ENCODE results near the gene LARGE1. TPM values are rescaled to one million over a fixed set of nuclear protein-coding genes. Genes with fewer than 3 reads are reported as not detected.
A peak's percentile ranks its signal among the peaks of the same experiment; 100 is the strongest.

Gene LARGE1
- total RNA-seq, 4 donors from 2014 or later, result 24.9 to 51.0 (median 32.7) TPM

DNA sequence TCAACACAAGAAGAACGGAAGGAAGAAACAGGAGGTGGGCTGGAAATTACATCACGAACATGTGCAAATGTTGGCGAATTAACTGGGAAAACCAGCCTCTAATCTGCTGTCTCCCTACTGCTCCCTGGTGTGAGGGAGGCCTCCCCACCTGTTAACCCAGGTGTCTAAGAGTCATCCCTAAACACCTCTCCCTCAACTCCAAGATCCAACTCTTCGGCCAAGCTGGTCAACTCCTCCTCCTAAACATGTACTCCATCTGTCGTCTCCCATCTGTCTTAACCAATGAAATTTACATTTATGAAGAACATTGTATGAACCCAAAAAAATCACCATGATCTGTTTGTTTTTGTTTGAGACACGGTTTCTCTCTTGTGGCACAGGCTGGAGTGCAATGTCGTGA lies 154.2 kb downstream of the LARGE1 start:
- WGBS, 2 donors, result 86 to 87% methylated on average over 7 of the region's 7 CpGs
- Histone ChIP-seq H3K4me1 (no peaks in the 10 kb centered on the region), H3K4me3 (no peak overlapping the region), H3K27ac (no peak overlapping the region), H3K36me3 (peaks cover 0 to under 1% (median 0%) of the 10 kb centered on the region in 3 donors), H3K27me3 (no peaks in the 10 kb centered on the region), H3K9me3 (no peaks in the 10 kb centered on the region)
- TF ChIP-seq POLR2A (IDR thresholded peaks at IDR 0.05) (no peak), EP300 (IDR thresholded peaks at IDR 0.05) (no peak)
- TF ChIP-seq, protein P1, sequence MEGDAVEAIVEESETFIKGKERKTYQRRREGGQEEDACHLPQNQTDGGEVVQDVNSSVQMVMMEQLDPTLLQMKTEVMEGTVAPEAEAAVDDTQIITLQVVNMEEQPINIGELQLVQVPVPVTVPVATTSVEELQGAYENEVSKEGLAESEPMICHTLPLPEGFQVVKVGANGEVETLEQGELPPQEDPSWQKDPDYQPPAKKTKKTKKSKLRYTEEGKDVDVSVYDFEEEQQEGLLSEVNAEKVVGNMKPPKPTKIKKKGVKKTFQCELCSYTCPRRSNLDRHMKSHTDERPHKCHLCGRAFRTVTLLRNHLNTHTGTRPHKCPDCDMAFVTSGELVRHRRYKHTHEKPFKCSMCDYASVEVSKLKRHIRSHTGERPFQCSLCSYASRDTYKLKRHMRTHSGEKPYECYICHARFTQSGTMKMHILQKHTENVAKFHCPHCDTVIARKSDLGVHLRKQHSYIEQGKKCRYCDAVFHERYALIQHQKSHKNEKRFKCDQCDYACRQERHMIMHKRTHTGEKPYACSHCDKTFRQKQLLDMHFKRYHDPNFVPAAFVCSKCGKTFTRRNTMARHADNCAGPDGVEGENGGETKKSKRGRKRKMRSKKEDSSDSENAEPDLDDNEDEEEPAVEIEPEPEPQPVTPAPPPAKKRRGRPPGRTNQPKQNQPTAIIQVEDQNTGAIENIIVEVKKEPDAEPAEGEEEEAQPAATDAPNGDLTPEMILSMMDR (IDR thresholded peaks at IDR 0.05), result no peak
- DNase-seq (ENCODE audit: low spot score in 2 of 2), result no peak

DNA sequence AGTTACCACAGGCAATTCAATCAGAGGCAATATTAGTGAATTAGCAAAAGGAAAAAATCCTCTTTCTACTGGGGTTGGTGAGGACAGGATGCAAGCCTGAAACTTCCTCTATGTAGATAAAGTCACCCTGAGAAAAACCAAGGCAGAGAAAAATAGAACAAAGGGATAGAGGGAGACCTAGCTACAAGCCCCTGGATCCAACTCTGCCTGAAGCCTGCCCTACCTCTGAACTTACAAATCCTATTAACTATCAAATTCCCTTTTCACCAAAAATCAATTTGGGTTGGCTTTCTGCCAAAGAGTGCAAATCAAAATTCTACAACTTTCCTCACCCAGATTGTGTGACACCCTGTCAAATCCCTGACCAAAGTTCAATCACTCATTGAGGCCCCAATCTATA lies 161.3 kb downstream of the LARGE1 start:
- no peaks in the 10 kb centered on the region for H3K27me3 ChIP-seq

DNA sequence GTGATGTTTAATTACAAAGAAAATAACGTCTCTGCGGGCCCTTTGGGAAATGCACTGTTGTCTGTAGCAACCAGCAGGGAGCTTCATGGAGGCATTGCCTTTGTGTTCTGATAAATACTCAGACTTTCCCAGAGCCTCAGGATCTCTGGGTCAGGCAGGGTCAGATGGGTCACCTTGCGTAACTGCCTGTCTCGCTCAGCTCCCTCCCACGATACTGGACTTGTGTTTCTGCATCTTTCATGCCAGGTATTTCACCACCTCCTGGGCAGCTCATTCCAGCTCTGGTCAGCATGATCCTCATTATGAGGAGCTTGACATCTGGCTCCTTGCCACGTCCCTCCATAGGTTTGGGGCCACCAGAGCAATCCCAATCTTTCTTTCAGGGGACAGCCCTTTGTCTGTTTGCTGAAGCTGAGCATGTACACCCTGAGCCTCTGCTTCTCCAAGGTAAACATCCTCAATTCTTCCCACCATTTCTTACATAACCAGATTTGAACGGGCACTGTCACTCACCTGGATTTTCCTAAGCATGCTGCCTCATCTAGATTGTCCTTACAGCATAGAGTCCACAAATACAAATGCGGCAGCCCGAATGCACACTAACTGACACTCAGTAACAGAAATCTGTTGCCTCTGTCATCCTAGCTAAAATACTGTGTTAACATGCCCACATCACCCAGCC lies 162.3 kb downstream of the LARGE1 start:
- WGBS, 2 donors, result 63 to 70% methylated on average over 9 of the region's 9 CpGs
- Histone ChIP-seq H3K4me1 (no peaks in the 10 kb centered on the region), H3K27me3 (no peaks in the 10 kb centered on the region), H3K27ac (no peak overlapping the region), H3K9me3 (peaks cover 0 to 3% (median 0%) of the 10 kb centered on the region in 4 donors), H3K4me3 (no peak overlapping the region), H3K36me3 (peaks cover 0 to 32% (median 0%) of the 10 kb centered on the region in 3 donors)
- no peak for TF ChIP-seq POLR2A (IDR thresholded peaks at IDR 0.05)
- TF ChIP-seq, protein P1 (IDR thresholded peaks at IDR 0.05), result no peak
- no peak for TF ChIP-seq EP300 (IDR thresholded peaks at IDR 0.05)
- DNase-seq (ENCODE audit: low spot score in 2 of 2), result peak in 1 of 2 donors; percentile 13

More for the DNA sequence above, 161.3 kb downstream of the LARGE1 start:
- no peak overlapping the region for H3K27ac ChIP-seq
- H3K4me3 ChIP-seq, result no peak overlapping the region
- peaks cover 0 to 23% (median 0%) of the 10 kb centered on the region in 3 donors for H3K36me3 ChIP-seq
- DNase-seq (ENCODE audit: low spot score in 2 of 2), result no peak
- no peaks in the 10 kb centered on the region for H3K4me1 ChIP-seq
- no peaks in the 10 kb centered on the region for H3K9me3 ChIP-seq
- TF ChIP-seq EP300 (IDR thresholded peaks at IDR 0.05), result no peak
- TF ChIP-seq, protein P1 (IDR thresholded peaks at IDR 0.05), result no peak

DNA sequence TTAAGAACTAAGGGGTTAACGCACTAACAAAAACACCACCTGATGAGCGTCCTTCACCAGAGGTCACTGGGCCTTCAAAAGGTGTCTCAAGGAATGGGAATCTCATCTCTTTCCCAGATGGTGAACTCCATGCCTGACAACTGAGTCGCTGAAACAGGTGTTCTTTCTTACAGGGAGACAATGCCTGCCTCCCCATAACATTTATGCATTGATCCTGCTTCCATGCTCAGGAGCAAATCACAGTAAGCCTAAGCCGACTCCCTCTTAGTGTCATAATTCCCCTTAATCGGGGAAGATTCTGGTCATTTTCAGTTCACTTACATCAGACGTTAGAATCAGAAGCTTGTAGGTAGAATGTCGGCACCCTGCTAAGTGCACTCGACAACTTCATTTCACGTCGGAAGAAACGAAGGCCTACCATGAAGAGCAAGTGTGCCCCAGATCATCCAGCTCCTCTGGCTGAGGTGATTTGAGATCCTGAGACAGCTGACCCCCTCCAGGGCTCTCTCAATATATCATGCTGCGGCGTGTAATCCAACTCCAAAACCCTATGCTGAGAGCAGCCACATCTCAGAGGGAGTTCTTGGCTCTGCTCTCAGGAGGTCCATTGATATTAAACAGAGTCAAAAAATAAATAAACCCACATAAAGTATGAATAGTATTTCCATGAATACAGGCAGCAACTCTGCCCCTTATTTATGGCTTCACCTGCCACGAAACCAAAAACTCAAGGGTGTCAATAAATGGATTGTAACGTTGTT lies 163.1 kb downstream of the LARGE1 start:
- no peaks in the 10 kb centered on the region for H3K4me1 ChIP-seq
- peaks cover 0 to 38% (median 0%) of the 10 kb centered on the region in 3 donors for H3K36me3 ChIP-seq
- H3K9me3 ChIP-seq, result peaks cover 0 to 3% (median 0%) of the 10 kb centered on the region in 4 donors
- 72 to 73% methylated on average over 15 of the region's 15 CpGs for whole genome bisulfite sequencing, 2 donors
- TF ChIP-seq POLR2A (IDR thresholded peaks at IDR 0.05) (no peak), EP300 (IDR thresholded peaks at IDR 0.05) (no peak)
- TF ChIP-seq, protein P1 (IDR thresholded peaks at IDR 0.05), result no peak
- no peak overlapping the region for H3K27ac ChIP-seq
- H3K4me3 ChIP-seq, result no peak overlapping the region
- no peaks in the 10 kb centered on the region for H3K27me3 ChIP-seq
- no peak for DNase-seq (ENCODE audit: low spot score in 2 of 2)

DNA sequence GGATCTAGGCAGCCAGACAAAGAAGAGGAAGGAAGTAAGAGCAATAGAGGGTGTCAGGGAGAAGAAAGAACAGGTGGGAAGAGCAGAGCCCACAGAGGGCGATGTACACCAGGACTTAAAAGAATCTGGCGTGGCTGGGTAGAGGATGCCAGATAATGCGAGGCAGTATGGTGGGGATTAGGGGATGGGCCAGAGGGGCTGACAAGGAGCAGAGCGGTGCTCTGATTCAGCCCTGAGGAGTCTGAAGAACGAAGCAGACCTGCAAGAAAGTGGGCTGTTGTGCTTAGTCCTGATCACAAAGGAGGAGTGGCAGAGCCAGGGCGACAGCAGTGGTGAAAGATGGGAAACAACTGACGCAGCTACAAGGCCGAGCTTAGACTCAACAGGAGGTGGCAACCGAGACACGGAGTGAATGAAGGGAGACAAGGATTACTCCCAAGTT lies 163.7 kb downstream of the LARGE1 start:
- TF ChIP-seq EP300 (IDR thresholded peaks at IDR 0.05), result no peak
- TF ChIP-seq POLR2A (IDR thresholded peaks at IDR 0.05), result no peak
- TF ChIP-seq, protein P1 (IDR thresholded peaks at IDR 0.05), result no peak
- Histone ChIP-seq H3K27ac (no peak overlapping the region), H3K36me3 (peaks cover 0 to 38% (median 0%) of the 10 kb centered on the region in 3 donors), H3K4me3 (no peak overlapping the region), H3K4me1 (no peaks in the 10 kb centered on the region), H3K9me3 (peaks cover 0 to 3% (median 0%) of the 10 kb centered on the region in 4 donors), H3K27me3 (no peaks in the 10 kb centered on the region)
- no peak for DNase-seq (ENCODE audit: low spot score in 2 of 2)
- WGBS, 2 donors, result 77 to 88% methylated on average over 9 to 10 of the region's 10 CpGs

Data from tibial nerve (tissue), 4 donors.